GM12872 (cell line): ENCODE results near the gene TIMM44.

Experiments used
- TF ChIP-seq, protein P1 (sequence below): IDR thresholded peaks from 3 replicates; pipeline ENCODE4 v1.5.1; 2011; ENCODE audit warnings: low read depth, mild to moderate bottlenecking, low read length, moderate library complexity; ENCODE audit not compliant: insufficient read depth

Gene TIMM44

DNA sequence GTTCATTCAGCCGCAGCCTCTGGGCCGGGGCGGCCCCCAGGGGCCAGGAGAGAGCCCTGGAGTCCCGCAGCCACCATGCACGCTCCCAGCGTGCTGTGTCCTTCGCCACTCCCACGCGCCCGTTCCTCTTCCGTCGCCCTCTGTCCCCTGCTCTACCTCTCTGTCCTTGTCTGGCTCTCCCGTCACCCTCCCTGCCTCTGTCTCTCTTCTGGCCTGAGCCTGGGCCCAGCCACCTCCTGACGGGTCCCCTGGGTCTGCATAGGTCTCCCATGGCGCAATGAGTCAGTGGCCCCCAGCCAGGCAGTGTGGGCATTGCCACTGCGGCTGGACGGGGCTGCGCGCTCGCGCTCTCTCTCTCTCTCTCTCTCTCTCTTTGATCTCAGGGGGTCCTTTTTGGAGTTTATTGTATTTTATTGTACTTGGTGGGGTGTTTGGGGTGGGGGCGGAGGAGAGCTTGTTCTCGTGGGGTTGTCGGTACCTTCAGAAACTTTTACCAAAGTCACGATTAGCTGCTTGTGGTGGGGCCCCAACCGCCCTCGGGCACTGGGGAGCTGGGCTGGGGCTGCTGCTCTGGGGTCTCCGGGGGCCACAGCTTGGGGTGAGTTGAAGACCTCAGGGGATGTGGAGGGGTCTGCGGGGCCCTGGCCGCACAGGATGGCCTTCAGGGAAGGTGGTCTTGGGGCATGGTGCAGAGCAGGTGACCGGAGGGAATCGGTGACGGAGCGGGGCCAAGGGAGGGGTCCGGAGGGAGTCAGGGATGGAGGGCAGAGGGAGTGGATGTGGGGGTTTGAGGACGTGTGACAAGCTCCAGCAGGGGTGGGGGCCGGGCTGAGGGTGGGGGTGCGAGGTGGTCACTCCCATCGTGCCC lies 30.5 kb downstream of the TIMM44 start:
- TF ChIP-seq, protein P1, sequence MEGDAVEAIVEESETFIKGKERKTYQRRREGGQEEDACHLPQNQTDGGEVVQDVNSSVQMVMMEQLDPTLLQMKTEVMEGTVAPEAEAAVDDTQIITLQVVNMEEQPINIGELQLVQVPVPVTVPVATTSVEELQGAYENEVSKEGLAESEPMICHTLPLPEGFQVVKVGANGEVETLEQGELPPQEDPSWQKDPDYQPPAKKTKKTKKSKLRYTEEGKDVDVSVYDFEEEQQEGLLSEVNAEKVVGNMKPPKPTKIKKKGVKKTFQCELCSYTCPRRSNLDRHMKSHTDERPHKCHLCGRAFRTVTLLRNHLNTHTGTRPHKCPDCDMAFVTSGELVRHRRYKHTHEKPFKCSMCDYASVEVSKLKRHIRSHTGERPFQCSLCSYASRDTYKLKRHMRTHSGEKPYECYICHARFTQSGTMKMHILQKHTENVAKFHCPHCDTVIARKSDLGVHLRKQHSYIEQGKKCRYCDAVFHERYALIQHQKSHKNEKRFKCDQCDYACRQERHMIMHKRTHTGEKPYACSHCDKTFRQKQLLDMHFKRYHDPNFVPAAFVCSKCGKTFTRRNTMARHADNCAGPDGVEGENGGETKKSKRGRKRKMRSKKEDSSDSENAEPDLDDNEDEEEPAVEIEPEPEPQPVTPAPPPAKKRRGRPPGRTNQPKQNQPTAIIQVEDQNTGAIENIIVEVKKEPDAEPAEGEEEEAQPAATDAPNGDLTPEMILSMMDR: no peak

DNA sequence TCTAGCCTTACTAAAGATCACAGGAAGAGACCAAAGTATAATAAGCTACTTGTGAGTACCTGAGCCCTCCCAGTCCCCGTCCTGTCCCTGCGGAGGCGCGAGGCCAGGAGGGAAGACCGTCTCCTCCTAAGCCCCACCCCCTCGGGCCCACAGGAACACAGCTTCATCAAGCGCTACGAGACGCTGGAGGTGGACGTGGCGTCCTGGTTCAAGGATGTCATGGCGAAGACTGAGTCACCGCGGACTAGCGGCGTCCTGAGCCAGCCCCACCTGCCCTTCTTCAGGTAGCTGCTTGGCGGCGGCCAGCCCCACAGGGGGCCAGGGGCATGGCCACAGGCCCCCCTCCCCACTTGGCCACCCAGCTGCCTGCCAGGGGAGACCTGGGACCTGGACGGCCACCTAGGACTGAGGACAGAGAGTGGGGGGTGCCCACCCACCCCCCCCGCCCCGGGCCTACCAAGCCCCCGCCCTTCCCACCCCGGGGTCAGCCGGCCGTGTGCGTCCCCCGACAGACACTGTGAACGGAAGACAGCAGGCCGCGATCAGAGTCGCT lies 31.2 kb downstream of the TIMM44 start:
- TF ChIP-seq, protein P1: no peak

DNA sequence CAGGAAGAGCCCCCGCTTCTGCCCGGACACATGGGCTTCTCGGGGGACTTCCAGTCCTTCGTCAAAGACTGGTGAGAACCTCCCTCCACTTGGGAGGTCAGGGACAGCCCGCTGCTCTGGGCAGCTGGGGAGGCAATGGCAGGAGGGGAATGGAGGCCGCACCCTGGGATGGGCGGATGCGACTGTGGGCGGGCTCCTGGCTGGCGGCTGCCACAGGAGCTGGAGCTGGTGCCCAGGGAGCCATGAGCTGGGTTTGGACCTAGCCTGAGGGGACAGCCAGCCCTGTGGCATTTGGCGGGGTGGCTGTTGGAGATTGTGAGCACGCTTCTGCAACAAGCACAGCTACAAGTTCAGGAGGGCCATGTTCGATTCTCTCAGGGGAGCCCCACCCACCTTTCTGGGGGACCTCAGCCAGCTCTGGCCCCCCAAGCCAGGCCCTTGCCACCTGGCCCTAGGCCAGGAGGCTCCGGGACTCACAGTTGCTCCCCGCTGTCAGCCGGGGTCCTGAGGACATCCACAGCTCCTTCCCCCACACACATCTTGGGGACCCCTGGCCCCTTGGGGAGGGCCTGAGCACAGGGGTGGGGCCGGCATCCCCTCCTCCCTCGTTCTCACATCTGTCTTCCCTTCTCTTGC lies 31.8 kb downstream of the TIMM44 start:
- TF ChIP-seq, protein P1: no peak

DNA sequence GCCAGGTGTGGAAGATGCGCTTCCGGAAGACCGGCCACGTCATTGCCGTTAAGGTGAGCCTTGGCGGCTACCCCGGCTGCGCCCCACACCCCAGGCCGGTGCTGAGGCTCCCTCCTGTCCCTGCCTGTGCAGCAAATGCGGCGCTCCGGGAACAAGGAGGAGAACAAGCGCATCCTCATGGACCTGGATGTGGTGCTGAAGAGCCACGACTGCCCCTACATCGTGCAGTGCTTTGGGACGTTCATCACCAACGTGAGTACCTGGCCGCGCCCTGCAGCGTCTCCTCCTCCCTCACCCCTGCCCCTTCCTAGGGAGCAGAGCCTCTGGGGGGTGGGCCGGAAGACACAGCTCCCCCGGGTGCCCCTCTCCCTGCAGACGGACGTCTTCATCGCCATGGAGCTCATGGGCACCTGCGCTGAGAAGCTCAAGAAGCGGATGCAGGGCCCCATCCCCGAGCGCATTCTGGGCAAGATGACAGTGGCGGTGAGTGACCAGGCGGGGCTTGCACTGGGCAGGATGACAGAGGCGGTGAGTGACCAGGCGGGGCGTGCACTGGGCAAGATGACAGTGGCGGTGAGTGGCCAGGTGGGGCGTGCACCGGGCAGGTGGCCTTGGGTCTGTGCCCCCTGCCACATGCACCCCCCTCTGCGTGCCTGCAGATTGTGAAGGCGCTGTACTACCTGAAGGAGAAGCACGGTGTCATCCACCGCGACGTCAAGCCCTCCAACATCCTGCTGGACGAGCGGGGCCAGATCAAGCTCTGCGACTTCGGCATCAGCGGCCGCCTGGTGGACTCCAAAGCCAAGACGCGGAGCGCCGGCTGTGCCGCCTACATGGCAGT lies 32.9 kb downstream of the TIMM44 start:
- TF ChIP-seq, protein P1: no peak

DNA sequence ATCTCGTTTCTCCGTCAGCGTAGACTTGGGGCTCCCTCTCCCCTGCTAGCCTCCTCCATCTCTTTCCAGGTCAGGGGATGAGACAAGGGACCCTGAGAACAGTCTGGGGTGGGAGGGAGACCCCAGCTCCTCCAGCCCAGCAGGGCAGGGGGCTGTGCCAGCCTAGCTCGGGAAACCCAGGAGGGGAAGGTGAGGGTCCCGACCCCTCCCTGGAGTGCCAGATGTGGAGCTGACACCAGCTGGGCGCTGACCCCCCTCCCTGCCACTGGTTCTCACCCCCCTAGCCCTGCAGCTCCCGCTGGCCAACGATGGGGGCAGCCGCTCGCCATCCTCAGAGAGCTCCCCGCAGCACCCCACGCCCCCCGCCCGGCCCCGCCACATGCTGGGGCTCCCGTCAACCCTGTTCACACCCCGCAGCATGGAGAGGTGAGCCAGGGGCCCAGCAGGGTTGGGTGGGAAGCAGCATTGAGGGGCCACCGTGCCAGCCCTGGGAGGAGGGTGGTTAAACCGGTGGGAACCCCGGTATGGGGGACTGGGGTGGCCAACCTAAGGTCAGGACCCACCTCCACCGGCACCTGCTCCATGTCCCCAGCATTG lies 33.9 kb downstream of the TIMM44 start:
- TF ChIP-seq, protein P1: no peak

DNA sequence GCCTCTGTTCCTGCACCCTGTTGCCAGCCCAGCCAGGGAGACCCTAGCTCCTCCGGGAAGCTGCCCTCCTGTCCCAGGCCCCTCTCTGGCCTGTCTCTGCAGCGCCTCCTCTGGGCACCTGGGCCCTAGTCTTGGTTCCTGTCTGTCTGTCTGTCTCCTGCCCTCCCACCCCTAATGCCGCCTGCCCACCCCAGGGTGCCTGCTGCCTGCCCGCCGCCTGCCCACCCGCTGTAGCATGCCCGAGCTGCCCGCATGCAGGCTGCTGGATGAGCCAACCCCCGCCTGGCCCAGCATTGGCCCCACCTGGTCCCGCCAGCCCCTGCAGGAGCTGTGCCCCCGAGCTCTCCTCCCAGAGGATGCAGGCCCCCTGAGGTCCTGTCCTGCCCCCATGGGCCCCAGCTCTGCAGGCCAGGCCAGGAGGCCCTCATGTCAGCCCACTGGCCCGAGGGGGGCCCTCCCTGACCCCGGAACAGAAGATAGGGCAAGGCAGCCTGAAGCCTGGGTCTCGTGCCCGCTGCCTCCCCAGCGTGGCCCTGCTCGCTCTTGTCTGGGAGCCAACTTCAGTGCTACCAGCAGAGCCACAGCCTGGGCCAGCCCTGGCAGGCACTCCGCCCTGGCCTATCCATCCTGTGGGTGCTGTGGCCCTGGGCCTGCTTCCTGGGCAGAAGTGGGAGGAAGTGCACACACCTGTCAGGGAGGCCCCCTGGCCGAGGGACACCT lies 34.6 kb downstream of the TIMM44 start:
- TF ChIP-seq, protein P1: no peak
